GM12801 (cell line): ENCODE results near the gene MRTFA.

Experiments
- TF ChIP-seq, protein P1 (sequence below): IDR thresholded peaks from one replicate; pipeline ENCODE4 v1.5.1; 2011; ENCODE audit warnings: control low read depth; ENCODE audit not compliant: insufficient read length; ENCODE audit errors: extremely low read depth

The MRTFA gene

GRCh38 chr22:40425082-40425481, 211.4 kb downstream of the MRTFA start:
- TF ChIP-seq, protein P1, sequence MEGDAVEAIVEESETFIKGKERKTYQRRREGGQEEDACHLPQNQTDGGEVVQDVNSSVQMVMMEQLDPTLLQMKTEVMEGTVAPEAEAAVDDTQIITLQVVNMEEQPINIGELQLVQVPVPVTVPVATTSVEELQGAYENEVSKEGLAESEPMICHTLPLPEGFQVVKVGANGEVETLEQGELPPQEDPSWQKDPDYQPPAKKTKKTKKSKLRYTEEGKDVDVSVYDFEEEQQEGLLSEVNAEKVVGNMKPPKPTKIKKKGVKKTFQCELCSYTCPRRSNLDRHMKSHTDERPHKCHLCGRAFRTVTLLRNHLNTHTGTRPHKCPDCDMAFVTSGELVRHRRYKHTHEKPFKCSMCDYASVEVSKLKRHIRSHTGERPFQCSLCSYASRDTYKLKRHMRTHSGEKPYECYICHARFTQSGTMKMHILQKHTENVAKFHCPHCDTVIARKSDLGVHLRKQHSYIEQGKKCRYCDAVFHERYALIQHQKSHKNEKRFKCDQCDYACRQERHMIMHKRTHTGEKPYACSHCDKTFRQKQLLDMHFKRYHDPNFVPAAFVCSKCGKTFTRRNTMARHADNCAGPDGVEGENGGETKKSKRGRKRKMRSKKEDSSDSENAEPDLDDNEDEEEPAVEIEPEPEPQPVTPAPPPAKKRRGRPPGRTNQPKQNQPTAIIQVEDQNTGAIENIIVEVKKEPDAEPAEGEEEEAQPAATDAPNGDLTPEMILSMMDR, result no peak

DNA sequence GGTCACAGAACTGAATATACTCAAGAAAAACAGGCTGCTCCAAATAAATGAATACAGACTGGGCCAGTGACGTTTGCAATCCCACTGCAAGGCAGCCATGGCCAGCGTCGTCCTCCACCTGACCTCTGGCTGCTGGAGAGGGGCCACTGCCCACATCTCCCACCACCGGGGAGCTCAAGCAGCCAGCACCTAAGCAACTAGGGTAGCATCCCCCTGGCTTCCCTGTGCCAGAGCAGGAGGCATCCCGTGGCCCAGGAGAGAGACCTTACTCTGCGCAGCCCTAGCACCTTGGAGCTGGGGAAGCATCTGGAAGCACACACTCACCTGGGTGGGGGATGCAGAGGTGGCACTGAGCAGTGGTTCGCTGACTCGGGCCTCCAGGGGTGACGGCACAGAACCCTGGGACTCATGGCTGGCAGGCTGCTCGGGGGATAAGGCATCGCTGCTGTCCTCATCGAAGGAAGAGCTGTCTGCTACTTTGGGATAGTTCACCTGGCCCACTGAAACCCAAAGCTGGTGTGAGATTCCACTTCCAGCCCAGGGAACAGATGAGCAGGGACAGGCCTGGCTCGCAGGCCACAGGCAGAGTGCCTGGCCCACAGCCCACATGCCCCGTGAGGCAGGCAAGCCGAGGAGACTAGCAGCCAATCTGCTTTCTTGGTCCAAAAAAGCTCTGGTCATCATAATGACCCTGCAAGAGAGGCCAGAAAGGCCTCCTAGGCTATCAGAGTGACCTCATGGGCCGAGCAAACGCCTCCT, 212.5 kb downstream of the MRTFA start:
- TF ChIP-seq, protein P1, result no peak

GRCh38 chr22:40423310-40423688, 213.2 kb downstream of the MRTFA start:
- TF ChIP-seq, protein P1, result no peak

DNA sequence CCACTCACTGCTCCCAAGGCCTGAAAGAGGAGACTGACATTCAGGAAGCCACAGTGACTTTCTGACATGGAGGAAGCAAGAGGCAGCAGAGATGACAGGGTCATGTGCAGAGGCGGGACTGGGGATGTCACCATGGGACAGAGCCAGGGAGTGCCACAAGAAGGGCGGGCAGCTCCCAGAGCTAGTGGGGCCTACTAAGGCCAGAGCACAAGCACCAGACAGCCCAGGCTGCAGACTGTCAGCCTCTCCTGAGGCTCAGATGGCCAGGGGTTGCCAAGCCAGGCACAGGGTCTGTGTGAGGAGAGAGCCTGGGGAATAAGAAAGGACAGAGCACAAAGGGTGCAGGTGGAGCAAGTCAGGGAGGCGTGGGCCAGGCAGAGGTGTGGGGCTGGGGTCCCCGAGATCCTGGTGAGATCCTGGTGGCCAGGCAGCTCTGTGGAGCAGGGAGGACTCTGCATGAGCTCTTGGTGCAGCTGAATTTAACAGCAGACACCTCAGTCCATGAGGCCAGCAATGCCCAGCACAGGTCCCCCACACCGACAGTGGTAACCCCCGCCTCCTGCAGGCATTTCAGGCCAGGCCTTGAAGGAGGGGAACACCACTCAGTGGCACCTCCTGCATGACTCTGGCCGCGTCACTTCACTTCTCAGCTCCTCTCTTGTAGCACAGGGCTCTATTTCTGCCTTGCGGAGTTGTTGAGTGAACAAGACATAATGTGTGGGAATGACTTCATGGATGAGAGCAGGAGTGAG, 213.8 kb downstream of the MRTFA start:
- TF ChIP-seq, protein P1, result no peak

- TF ChIP-seq, protein P1, result no peak
Measured at GRCh38 chr22:40421941-40422340, 214.6 kb downstream of the MRTFA start.

- TF ChIP-seq, protein P1, result no peak
Measured at GRCh38 chr22:40421082-40421350, 215.5 kb downstream of the MRTFA start.

GRCh38 chr22:40420341-40421081, 216.0 kb downstream of the MRTFA start:
- TF ChIP-seq, protein P1, result no peak
